RWPE2 (cell line): ENCODE measurements around the gene TRIP6.
A peak's percentile ranks its signal among the peaks of the same experiment; 100 is the strongest.

Experiments
- ATAC-seq: fragments of 200-7000 bp; cut with Tn5 transposase; 3 replicates; pipeline ENCODE4 v1.9.1; 2021; ENCODE audit warnings: low read depth
- DNase-seq: peaks from one replicate; pipeline ENCODE4 v3.0.0-alpha.2; 2020; ENCODE audit warnings: low spot score
- H3K27ac ChIP-seq: fragments of 450-650 bp; 2 replicates; pipeline ENCODE4 v1.5.1; 2017; ENCODE audit warnings: mild to moderate bottlenecking; ENCODE audit not compliant: poor library complexity, severe bottlenecking
- H3K27me3 ChIP-seq: fragments of 250-450 bp; sonication (Bioruptor Pico); 2 replicates; pipeline ENCODE4 v1.5.1; 2021; ENCODE audit warnings: mild to moderate bottlenecking, moderate library complexity; ENCODE audit not compliant: insufficient read depth, poor library complexity, severe bottlenecking
- H3K36me3 ChIP-seq: fragments of 250-450 bp; sonication (Bioruptor Pico); 2 replicates; pipeline ENCODE4 v1.5.1; 2020; ENCODE audit warnings: low read depth, mild to moderate bottlenecking, moderate library complexity
- H3K4me1 ChIP-seq: fragments of 250-450 bp; sonication (Bioruptor Pico); 2 replicates; pipeline ENCODE4 v1.5.1; 2021; ENCODE audit warnings: mild to moderate bottlenecking, moderate library complexity; ENCODE audit not compliant: insufficient read depth, poor library complexity, severe bottlenecking
- H3K4me3 ChIP-seq: fragments of 250-450 bp; sonication (Bioruptor Pico); 2 replicates; pipeline ENCODE4 v1.5.1; 2021; ENCODE audit warnings: mild to moderate bottlenecking, moderate library complexity; ENCODE audit not compliant: severe bottlenecking
- H3K9me3 ChIP-seq: fragments of 250-450 bp; sonication (Bioruptor Pico); 2 replicates; pipeline ENCODE4 v1.5.1; 2021; ENCODE audit warnings: mild to moderate bottlenecking, moderate library complexity; ENCODE audit not compliant: severe bottlenecking
- CTCF ChIP-seq: fragments of 450-650 bp; IDR thresholded peaks from one replicate; pipeline ENCODE4 v1.5.1; 2017; ENCODE audit warnings: mild to moderate bottlenecking, moderate library complexity; ENCODE audit not compliant: poor library complexity, severe bottlenecking

The TRIP6 gene

DNA sequence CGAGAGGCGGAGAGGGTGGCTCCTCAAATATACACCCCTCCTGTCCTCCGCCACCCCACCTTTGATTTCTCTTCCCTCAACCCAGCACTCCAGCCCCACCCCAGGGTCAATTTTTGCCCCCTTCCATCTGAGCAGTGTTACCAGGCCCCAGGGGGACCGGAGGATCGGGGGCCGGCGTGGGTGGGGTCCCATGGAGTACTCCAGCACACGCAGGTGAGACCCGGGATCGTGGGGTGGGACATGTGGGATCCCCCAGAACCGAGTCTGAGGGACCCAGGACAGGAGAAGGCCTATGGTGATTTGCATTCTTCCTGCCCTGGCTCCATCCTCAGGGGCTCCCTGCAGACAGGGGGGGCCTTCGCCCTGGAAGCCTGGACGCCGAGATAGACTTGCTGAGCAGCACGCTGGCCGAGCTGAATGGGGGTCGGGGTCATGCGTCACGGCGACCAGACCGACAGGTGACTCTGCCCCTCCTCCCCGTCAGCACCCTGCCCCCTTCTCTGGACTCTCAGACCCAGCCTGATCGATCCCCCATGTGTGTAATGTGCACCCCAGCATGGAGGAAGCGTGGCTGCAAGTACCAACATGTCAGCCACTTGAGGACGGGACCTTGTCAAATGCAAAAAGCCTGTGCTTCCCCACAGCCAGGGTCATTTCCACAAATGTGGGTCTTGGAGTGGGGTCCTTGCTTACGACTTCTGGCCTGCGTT lies 744 bp downstream of the TRIP6 start:
- Histone ChIP-seq H3K36me3 (peaks cover 47% of the 10 kb centered on the region), H3K27ac (peak overlapping the region; percentile 98), H3K4me1 (peaks cover 18% of the 10 kb centered on the region), H3K9me3 (no peaks in the 10 kb centered on the region), H3K4me3 (peak overlapping the region; percentile 83), H3K27me3 (no peaks in the 10 kb centered on the region)
- TF ChIP-seq CTCF: no peak
- no peak for ATAC-seq
- no peak for DNase-seq

DNA sequence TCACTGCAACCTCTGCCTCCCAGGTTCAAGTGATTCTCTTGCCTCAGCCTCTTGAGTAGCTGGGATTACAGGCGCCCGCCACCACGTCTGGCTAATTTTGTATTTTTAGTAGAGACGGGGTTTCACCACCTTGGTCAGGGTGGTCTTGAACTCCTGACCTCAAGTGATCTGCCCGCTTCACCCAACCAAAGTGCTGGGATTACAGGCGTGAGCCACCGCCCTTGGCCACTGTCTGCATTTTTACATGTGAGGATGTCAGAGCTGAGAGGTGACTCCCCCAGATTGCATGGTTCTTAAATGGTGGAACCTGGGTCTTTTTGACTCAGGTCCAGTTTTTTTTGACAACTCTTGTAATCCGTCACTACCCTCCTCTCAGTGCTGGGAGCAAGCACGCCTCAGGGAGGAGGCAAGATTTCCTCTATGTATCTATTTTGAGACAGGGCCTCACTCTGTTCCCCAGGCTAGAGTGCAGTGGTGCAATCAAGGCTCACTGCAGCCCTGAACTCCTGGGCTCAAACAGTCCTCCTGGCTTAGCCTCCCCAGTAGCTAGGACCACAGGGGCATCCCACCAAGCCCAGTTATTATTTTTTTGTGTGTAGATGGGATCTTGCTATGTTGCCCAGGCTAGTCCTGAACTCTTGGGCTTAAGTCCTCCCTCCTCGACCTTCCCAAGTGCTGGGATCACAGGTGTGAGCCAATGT lies 6.6 kb downstream of the TRIP6 start:
- peak overlapping the region; percentile 71 for H3K27ac ChIP-seq
- H3K4me1 ChIP-seq: peaks cover 14% of the 10 kb centered on the region
- ATAC-seq: no peak
- TF ChIP-seq CTCF: no peak
- no peak for DNase-seq
- H3K27me3 ChIP-seq: no peaks in the 10 kb centered on the region
- H3K36me3 ChIP-seq: peaks cover 81% of the 10 kb centered on the region
- no peaks in the 10 kb centered on the region for H3K9me3 ChIP-seq
- H3K4me3 ChIP-seq: no peak overlapping the region

DNA sequence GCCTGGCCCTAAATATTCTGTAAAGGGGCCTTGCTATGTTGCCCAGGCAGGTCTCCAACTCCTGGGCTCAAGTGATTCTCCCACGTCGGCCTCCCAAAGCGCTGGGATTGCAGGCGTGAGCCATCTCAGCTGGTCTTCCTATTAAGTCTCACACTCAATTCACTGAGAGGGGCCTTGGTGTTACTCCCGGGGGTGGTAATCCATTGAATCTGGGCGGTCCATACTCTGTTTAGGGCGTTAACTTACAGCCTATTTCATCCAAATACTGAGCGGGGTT lies 7.1 kb downstream of the TRIP6 start:
- Histone ChIP-seq H3K4me3 (peak overlapping the region; percentile 76), H3K27me3 (no peaks in the 10 kb centered on the region), H3K9me3 (no peaks in the 10 kb centered on the region), H3K4me1 (peaks cover 9% of the 10 kb centered on the region), H3K27ac (peak overlapping the region; percentile 71), H3K36me3 (peaks cover 81% of the 10 kb centered on the region)
- DNase-seq (no peak), ATAC-seq (no peak)
- TF ChIP-seq CTCF: no peak

- H3K9me3 ChIP-seq: no peaks in the 10 kb centered on the region
- DNase-seq (peak; percentile 98), ATAC-seq (peak; percentile 93)
- no peak for TF ChIP-seq CTCF
- peak within 1 kb of the TSS; percentile 76 for H3K4me3 ChIP-seq
- peaks cover 9% of the 10 kb centered on the region for H3K4me1 ChIP-seq
- H3K27ac ChIP-seq: peak within 1 kb of the TSS; percentile 71
- no peaks in the 10 kb centered on the region for H3K27me3 ChIP-seq
- peaks cover 81% of the 10 kb centered on the region for H3K36me3 ChIP-seq
Observed at GRCh38 chr7:100874577-100875355, 7.6 kb downstream of the TRIP6 start, which contains the start of gene SRRT. TSS of gene SRRT (plus strand) at chr7:100875103. CDS start at chr7:100875591, 488 bp downstream.
